K562 (cell line): Measurements from ENCODE around the gene KRT1. TPM values are rescaled to one million over a fixed set of nuclear protein-coding genes. Genes with fewer than 3 reads are reported as not detected.

Experiments
- ATAC-seq: fragments of 200-7000 bp; cut with Tn5 transposase; 3 replicates; pipeline ENCODE4 v1.9.1; 2020; ENCODE audit warnings: moderate library complexity
- BruUV-seq: library from RNA; stranded (reverse); fragments of 400-500 nt; replicated peaks from 2 replicates; lab custom pipeline; 2021; lab: Mats Ljungman, UMichigan
- CTCF ChIA-PET: fragments of 300-600 bp; formaldehyde crosslinking; extraction: SDS; loops from one replicate; lab custom pipeline; 2021; ENCODE audit warnings: low intra/inter-chr PET ratio; lab: Yijun Ruan, JAX
- POLR2A ChIA-PET: fragments of 300-600, 350-650 bp; sonication (Branson Sonifier 250); formaldehyde crosslinking; extraction: SDS; loops from one replicate; lab custom pipeline; 2021; ENCODE audit warnings: antibody characterized with exemption, inconsistent platforms; lab: Yijun Ruan, JAX
- DNase-seq, 4 experiments: peaks; one replicate each; pipeline versions ENCODE4 v3.0.0 to v3.0.0-alpha.2; 2011 to 2018; ENCODE audit warnings: low spot score in 3 of 4, mixed read lengths in 3 of 4; ENCODE audit errors: extremely low read depth in 1 of 4
- FAIRE-seq: peaks from 2 replicates; lab custom pipeline; 2011; peaks lifted over from hg19 to GRCh38; lab: Jason Lieb, UNC
- H2AFZ ChIP-seq: 2 replicates; pipeline ENCODE4 v1.6.0; 2011; ENCODE audit warnings: low read depth, low read length, control low read depth, inconsistent platforms
- H3K27ac ChIP-seq: fragments of 200-600 bp; 3 replicates; pipeline ENCODE4 v1.8.0; 2011; ENCODE audit warnings: low read depth, mild to moderate bottlenecking, control low read depth, inconsistent platforms, low read length, moderate library complexity, mixed read lengths; ENCODE audit errors: extremely low read depth
- H3K27me3 ChIP-seq, 2 experiments: fragments of 300-600 bp in 1 of 2; 2 replicates in 1 of 2; 3 replicates in 1 of 2; pipeline versions ENCODE4 v1.6.0 to v1.8.0; 2011; ENCODE audit warnings: inconsistent platforms in 2 of 2, low read length in 2 of 2, mild to moderate bottlenecking in 1 of 2, mixed read lengths in 1 of 2, moderate library complexity in 1 of 2; ENCODE audit not compliant: control insufficient read depth in 2 of 2, insufficient read depth in 2 of 2
- H3K36me3 ChIP-seq: fragments of 300-600 bp; 3 replicates; pipeline ENCODE4 v1.8.0; 2011; ENCODE audit warnings: mild to moderate bottlenecking, low read length, inconsistent platforms; ENCODE audit not compliant: control insufficient read depth, insufficient read depth
- H3K4me1 ChIP-seq, 2 experiments: fragments of 200-600 bp in 1 of 2; replicated peaks in 1 of 2; 2 replicates in 1 of 2; 3 replicates in 1 of 2; pipeline versions ENCODE4 v1.5.1 to v1.8.0; 2011; ENCODE audit warnings: inconsistent platforms in 2 of 2, low read length in 2 of 2, mild to moderate bottlenecking in 1 of 2, mixed read lengths in 1 of 2, moderate library complexity in 1 of 2; ENCODE audit not compliant: control insufficient read depth in 2 of 2, insufficient read depth in 2 of 2
- H3K4me2 ChIP-seq: 2 replicates; pipeline ENCODE4 v1.6.1; 2011; ENCODE audit warnings: low read length, control low read depth, inconsistent platforms, mixed read lengths; ENCODE audit not compliant: insufficient read depth
- H3K4me3 ChIP-seq: fragments of 200-600 bp; sonication (generic), shearing (Covaris generic); 2 replicates; pipeline ENCODE4 v1.5.1; 2016; ENCODE audit warnings: control low read depth, inconsistent platforms
- H3K79me2 ChIP-seq: fragments of 200-600 bp; 3 replicates; pipeline ENCODE4 v1.8.0; 2011; ENCODE audit warnings: low read length, inconsistent platforms; ENCODE audit not compliant: control insufficient read depth, insufficient read depth
- H3K9ac ChIP-seq, 2 experiments: 2 replicates each; pipeline versions ENCODE4 v1.6.0 to v1.6.1; 2011; ENCODE audit warnings: low read depth in 2 of 2, low read length in 2 of 2, control low read depth in 1 of 2, inconsistent platforms in 1 of 2, mild to moderate bottlenecking in 1 of 2, mixed read lengths in 1 of 2; ENCODE audit not compliant: insufficient read depth in 1 of 2
- H3K9me1 ChIP-seq: one replicate; pipeline ENCODE4 v1.6.0; 2011; ENCODE audit warnings: inconsistent platforms, mild to moderate bottlenecking, low read length, moderate library complexity; ENCODE audit not compliant: control insufficient read depth, insufficient read depth
- H3K9me3 ChIP-seq: replicated peaks from 2 replicates; pipeline ENCODE4 v1.5.1; 2011; ENCODE audit warnings: low read depth, low read length, inconsistent platforms; ENCODE audit not compliant: control insufficient read depth, insufficient read depth
- H4K20me1 ChIP-seq: replicated peaks from 2 replicates; pipeline ENCODE4 v1.6.1; 2011; ENCODE audit warnings: low read length, inconsistent platforms, mixed read lengths; ENCODE audit not compliant: control insufficient read depth, insufficient read depth
- BCL6 ChIP-seq: fragments of 250-450 bp; sonication (Bioruptor Pico); IDR thresholded peaks from 2 replicates; pipeline ENCODE4 v1.4.0; 2020
- CCNT2 ChIP-seq: IDR thresholded peaks from 2 replicates; pipeline ENCODE4 v1.6.1; 2011; ENCODE audit warnings: borderline replicate concordance, low read depth, mild to moderate bottlenecking, moderate library complexity, mixed read lengths, low read length; ENCODE audit not compliant: insufficient read length; ENCODE audit errors: extremely low read depth
- GATAD2B ChIP-seq: fragments of 450-650 bp; IDR thresholded peaks from 2 replicates; pipeline ENCODE4 v1.6.1; 2017; ENCODE audit warnings: mild to moderate bottlenecking, borderline replicate concordance
- TEAD1 ChIP-seq, 2 experiments: fragments of 450-650 bp in 1 of 2; sonication (generic) in 1 of 2; formaldehyde crosslinking; IDR thresholded peaks; 2 replicates each; pipeline versions ENCODE4 v1.4.0 to v1.8.0; 2020 to 2022; ENCODE audit warnings: mild to moderate bottlenecking in 2 of 2, missing genetic modification reagents in 1 of 2
- ZNF134 ChIP-seq: fragments of 250-450 bp; sonication (Bioruptor Pico); conservative IDR thresholded peaks from 2 replicates; pipeline ENCODE4 v1.4.0; 2020
- WGBS: fragments of 100-300 bp; shearing (Covaris generic); methylation state at CpG from one replicate; pipeline ENCODE4 v1.1.6; 2016; ENCODE audit warnings: low coverage, mixed read lengths; ENCODE audit not compliant: insufficient coverage; ENCODE audit errors: missing lambda C conversion rate; 5-methylcytosine and 5-hydroxymethylcytosine counted together
- in situ Hi-C: fragments of 300-500 bp; cut with MboI; formaldehyde crosslinking; loops from 4 replicates; pipeline ENCODE4 v1.15.0; 2018; ENCODE audit warnings: inconsistent platforms, mixed read lengths
- intact Hi-C: fragments of 100-400 bp; cut with micrococcal nuclease; formaldehyde crosslinking; loops from 2 replicates; pipeline ENCODE4 v1.14.2; 2022
- polyA plus RNA-seq, 8 experiments: library from polyadenylated mRNA; depleted of rRNA in 4 of 8; stranded (reverse) in 5 of 8; unstranded in 3 of 8; fragments of >200 nt; fragmentation: Nextera tagmentation in 2 of 8; fragmentation: Illumina TruSeq in 1 of 8; extraction: Ambion mirVana in 2 of 8; extraction: Trizol in 1 of 8; gene quantifications; 2 replicates each; pipeline versions ENCODE4 v1.2.1 to v1.2.3, GENCODE V29; 2011 to 2014; ENCODE audit warnings: inconsistent platforms in 1 of 8, missing spikeins in 1 of 8
- total RNA-seq, 7 experiments: library from RNA; depleted of rRNA in 6 of 7; stranded (reverse); fragments of >200 nt in 6 of 7; fragmentation: Illumina TruSeq in 2 of 7; extraction: Trizol in 2 of 7; gene quantifications; 2 replicates each; pipeline versions ENCODE4 v1.2.1 to v1.2.3, GENCODE V29; 2011 to 2021; ENCODE audit warnings: low replicate concordance in 1 of 7

Gene KRT1
- total and polyA plus RNA-seq, 9 of the 15 experiments (the other 6 are each of a cell fraction or from before 2014, with no cell fraction given): 0.18 TPM; not detected in 8

DNA sequence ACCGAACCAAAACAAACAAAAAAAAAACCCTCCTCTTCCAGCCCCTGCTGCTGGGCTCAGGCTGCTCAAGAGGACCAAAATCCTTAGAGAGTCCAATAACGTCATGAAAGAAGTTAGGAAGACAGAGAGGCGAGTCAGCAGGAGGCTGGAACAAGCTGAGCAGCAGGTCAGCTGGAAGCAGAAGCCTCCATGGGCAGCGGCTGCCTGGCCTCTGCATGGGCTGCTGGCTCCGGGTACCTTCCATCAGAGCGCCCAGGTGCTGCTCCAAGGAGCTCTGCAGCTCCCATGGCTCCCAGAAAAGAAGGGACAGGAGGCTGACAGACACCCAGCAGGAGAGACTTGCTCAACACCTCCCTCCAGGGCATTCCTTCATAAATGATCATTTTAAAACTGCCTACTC, 25.0 kb downstream of the KRT1 start (continued):
- TF ChIP-seq TEAD1 (CRISPR knock-in tag; IDR thresholded peaks at IDR 0.05): no peak

- 78% methylated on average over 13 of the region's 16 CpGs for WGBS
- intact Hi-C loops (no loop called here), in situ Hi-C loops (no loop called here)
- Histone ChIP-seq H3K27me3 (no peaks in the 10 kb centered on the region), H3K79me2 (no peaks in the 10 kb centered on the region), H3K36me3 (no peaks in the 10 kb centered on the region), H3K9ac (no peak within 1 kb of the TSS), H4K20me1 (no peaks in the 10 kb centered on the region), H3K4me3 (no peak within 1 kb of the TSS), H3K9me1 (no peaks in the 10 kb centered on the region), H3K4me1 (peaks cover 19 to 26% of the 10 kb centered on the region in 2 experiments), H3K4me2 (no peak within 1 kb of the TSS), H3K27ac (no peak within 1 kb of the TSS), H3K9me3 (no peaks in the 10 kb centered on the region), H2AFZ (peak within 1 kb of the TSS; percentile 36; the same call in 1 of the 2 replicates)
- POLR2A ChIA-PET: interaction anchor here (0.7 to 1.0 kb wide), 2 partner anchors 9 to 20 kb away, joined by 3 to 5 read pairs; no protein-coding TSS in a partner anchor
- no peak for FAIRE-seq
- ATAC-seq: no peak
- BruUV-seq: no TSS peak
- TF ChIP-seq ZNF134 (CRISPR knock-in tag) (no peak), CCNT2 (no peak), GATAD2B (no peak), BCL6 (no peak)
- CTCF ChIA-PET: no interaction called here
- no peak for DNase-seq
Measured at GRCh38 chr12:52651726-52652261, 28.4 kb downstream of the KRT1 start, which contains the start of gene KRT2. KRT2 (minus strand) TSS chr12:52652211; CDS start chr12:52652142, 69 bp downstream.
